ENCODE results near the gene ADAM23.
A peak's percentile ranks its signal among the peaks of the same experiment; 100 is the strongest.

The ADAM23 gene

DNA sequence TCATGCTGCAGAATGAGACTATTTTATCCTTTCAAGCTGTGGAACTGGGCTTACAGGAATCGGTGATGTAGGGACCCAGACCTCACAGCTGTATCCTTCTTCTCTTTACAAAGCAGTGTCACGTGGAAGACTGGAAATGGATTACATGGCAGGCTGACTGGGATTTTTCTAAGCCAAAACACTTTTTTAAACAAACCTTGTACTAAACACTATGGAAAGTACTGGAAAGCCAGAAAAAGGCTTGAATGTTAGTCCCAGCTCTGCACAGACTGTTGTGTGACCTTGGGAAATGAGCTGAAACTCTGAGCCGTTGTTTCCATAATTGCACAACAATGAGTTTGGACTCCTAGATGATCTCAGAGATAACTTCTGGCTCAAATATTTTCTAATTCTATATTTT lies 7.6 kb upstream of the ADAM23 start:
- H3K36me3 ChIP-seq (ENCODE audit: insufficient read depth, low read length), result no peaks in the 10 kb centered on the region
- no peak overlapping the region for H3K4me3 ChIP-seq
- TF ChIP-seq EZH2 (IDR thresholded peaks at IDR 0.05), result no peak
- no peaks in the 10 kb centered on the region for H3K9me3 ChIP-seq (ENCODE audit: low read depth, low read length)
- DNase-seq (ENCODE audit: low read depth, low spot score), result no peak
- no peak overlapping the region for H3K9ac ChIP-seq (ENCODE audit: insufficient read length)
- no peak overlapping the region for H3K27ac ChIP-seq

DNA sequence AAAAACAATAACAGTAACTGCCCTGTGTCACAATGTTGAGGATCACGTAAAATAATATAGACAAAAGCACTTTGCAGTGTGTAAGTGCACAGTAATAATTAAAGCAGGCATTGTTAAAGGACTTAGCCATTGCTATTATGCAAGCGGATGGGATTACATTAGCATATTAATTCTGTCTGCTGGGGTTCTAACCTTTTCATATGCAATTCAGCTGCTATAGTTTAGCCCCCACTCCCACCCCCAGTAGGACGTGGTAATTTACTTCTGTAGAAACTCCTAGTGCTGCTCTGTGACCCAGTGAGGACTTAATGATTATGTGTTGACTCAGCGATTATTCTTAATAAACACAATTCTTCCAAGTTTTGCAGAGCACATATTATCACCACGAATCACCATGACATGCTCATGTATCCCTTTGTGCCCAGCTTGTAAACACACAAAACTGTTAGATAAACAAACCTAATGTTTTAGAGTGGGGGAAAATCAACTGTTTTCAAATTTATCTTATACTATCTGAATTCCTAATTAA lies 5.1 kb upstream of the ADAM23 start:
- H3K4me3 ChIP-seq, result no peak overlapping the region
- no peak for DNase-seq (ENCODE audit: low read depth, low spot score)
- TF ChIP-seq POLR2AphosphoS5 (IDR thresholded peaks at IDR 0.05; ENCODE audit: borderline replicate concordance, low read depth, low read length), result no peak
- TF ChIP-seq FOXP2 (optimal IDR thresholded peaks at IDR 0.05; ENCODE audit: control extremely low read depth, extremely low read length, insufficient read depth), result no peak
- no peak for TF ChIP-seq EZH2 (IDR thresholded peaks at IDR 0.05)
- H3K9me3 ChIP-seq (ENCODE audit: low read depth, low read length), result no peaks in the 10 kb centered on the region
- H3K36me3 ChIP-seq (ENCODE audit: insufficient read depth, low read length), result no peaks in the 10 kb centered on the region
- H3K9ac ChIP-seq (ENCODE audit: insufficient read length), result no peak overlapping the region
- H3K27ac ChIP-seq, result no peak overlapping the region

DNA sequence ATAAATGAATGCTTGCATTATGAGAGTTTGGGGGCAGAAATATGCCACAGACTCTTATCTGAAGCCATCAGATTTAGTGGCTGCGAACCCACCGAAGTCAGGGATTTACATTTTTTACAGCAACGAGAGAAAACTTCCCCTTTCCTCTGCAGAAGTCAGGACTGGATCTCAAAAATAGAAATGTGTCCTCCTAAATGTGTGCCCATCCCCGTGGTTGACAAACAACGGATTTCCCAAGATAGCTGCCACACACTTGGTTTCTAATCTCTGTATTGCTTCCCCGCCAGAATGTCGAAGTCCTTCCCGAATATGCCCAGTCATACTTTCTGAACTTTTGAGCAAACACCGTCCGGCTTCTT lies 879 bp upstream of the ADAM23 start:
- Histone ChIP-seq H3K9ac (ENCODE audit: insufficient read length) (no peak overlapping the region), H3K4me3 (peak overlapping the region; percentile 77), H3K36me3 (ENCODE audit: insufficient read depth, low read length) (no peaks in the 10 kb centered on the region), H3K9me3 (ENCODE audit: low read depth, low read length) (no peaks in the 10 kb centered on the region), H3K27ac (no peak overlapping the region)
- TF ChIP-seq FOXP2 (optimal IDR thresholded peaks at IDR 0.05; ENCODE audit: control extremely low read depth, extremely low read length, insufficient read depth), result no peak
- TF ChIP-seq EZH2 (IDR thresholded peaks at IDR 0.05), result no peak
- TF ChIP-seq POLR2AphosphoS5 (IDR thresholded peaks at IDR 0.05; ENCODE audit: borderline replicate concordance, low read depth, low read length), result no peak
- DNase-seq (ENCODE audit: low read depth, low spot score), result no peak

DNA sequence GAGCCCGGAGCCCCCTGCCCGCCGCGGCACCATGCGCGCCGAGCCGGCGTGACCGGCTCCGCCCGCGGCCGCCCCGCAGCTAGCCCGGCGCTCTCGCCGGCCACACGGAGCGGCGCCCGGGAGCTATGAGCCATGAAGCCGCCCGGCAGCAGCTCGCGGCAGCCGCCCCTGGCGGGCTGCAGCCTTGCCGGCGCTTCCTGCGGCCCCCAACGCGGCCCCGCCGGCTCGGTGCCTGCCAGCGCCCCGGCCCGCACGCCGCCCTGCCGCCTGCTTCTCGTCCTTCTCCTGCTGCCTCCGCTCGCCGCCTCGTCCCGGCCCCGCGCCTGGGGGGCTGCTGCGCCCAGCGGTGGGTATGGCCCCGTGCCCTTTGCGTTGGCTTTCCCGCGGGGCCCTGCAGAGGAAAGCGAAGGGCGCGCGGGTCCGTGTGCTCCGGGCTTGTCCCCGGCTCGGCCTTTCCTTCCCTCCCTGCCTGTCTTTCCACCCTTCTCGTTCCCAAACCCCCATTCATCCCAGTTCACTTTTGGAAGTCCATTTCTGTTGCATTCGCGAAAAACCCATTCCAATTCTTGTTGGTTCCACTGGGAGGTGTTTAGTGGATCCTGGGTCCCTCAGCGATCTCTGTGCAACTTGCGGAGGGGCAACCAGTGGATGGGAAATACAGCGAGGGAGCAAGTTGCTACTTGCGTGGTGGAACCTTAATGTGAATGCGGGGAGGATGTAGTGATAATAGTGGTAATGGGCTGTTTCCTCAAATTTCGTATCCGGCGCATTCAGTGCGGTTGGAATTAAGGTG lies 599 bp downstream of the ADAM23 start:
- Histone ChIP-seq H3K9me3 (ENCODE audit: low read depth, low read length) (no peaks in the 10 kb centered on the region), H3K27ac (no peak overlapping the region), H3K9ac (ENCODE audit: insufficient read length) (no peak overlapping the region), H3K36me3 (ENCODE audit: insufficient read depth, low read length) (no peaks in the 10 kb centered on the region), H3K4me3 (peak overlapping the region; percentile 77)
- no peak for DNase-seq (ENCODE audit: low read depth, low spot score)
- TF ChIP-seq FOXP2 (optimal IDR thresholded peaks at IDR 0.05; ENCODE audit: control extremely low read depth, extremely low read length, insufficient read depth) (no peak), EZH2 (IDR thresholded peaks at IDR 0.05) (no peak), POLR2AphosphoS5 (IDR thresholded peaks at IDR 0.05; ENCODE audit: borderline replicate concordance, low read depth, low read length) (no peak)

DNA sequence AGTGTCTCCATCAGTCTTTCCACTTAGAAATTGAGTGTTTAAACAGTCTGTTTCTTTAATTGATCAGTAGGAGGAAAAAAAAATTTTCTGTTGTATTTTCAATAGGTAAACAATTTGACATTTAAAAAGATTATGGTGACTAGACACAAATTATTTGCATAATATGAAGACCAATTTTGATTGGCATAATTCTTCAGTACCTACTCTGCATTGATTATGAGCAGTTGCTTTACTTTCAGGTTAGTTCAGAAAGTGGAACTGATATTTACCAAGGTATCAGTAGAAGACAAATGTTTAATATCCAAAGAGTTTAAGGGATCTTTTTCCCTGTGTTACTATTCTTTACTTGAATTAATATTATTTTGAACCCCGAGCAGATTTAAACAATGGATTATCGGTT lies 2.6 kb downstream of the ADAM23 start:
- Histone ChIP-seq H3K4me3 (no peak overlapping the region), H3K9me3 (ENCODE audit: low read depth, low read length) (no peaks in the 10 kb centered on the region), H3K9ac (ENCODE audit: insufficient read length) (no peak overlapping the region), H3K27ac (no peak overlapping the region), H3K36me3 (ENCODE audit: insufficient read depth, low read length) (no peaks in the 10 kb centered on the region)
- no peak for TF ChIP-seq POLR2AphosphoS5 (IDR thresholded peaks at IDR 0.05; ENCODE audit: borderline replicate concordance, low read depth, low read length)
- no peak for TF ChIP-seq EZH2 (IDR thresholded peaks at IDR 0.05)
- TF ChIP-seq FOXP2 (optimal IDR thresholded peaks at IDR 0.05; ENCODE audit: control extremely low read depth, extremely low read length, insufficient read depth), result no peak
- DNase-seq (ENCODE audit: low read depth, low spot score), result no peak

DNA sequence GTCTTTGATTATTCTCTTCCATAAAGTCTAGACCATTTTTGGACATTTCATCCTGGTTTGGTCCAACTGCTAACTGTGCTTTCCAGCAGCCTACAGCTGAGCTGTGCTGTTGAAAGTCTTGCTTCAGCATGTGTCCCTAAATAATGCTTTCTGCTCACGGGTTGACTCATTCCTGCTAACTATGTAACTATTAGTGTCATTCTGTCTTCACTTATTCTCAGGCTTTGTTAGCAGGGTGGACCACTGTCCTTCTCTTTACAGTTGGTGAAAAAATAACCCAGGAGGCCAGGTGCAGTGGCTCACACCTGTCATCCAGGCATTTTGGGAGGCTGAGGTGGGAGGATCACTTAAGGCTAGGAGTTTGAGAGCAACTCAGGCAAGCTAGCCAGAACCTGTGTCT lies 8.9 kb downstream of the ADAM23 start:
- Histone ChIP-seq H3K9ac (ENCODE audit: insufficient read length) (no peak overlapping the region), H3K36me3 (ENCODE audit: insufficient read depth, low read length) (no peaks in the 10 kb centered on the region), H3K9me3 (ENCODE audit: low read depth, low read length) (no peaks in the 10 kb centered on the region), H3K4me3 (no peak overlapping the region), H3K27ac (no peak overlapping the region)
- no peak for DNase-seq (ENCODE audit: low read depth, low spot score)
- TF ChIP-seq FOXP2 (optimal IDR thresholded peaks at IDR 0.05; ENCODE audit: control extremely low read depth, extremely low read length, insufficient read depth) (no peak), EZH2 (IDR thresholded peaks at IDR 0.05) (no peak), POLR2AphosphoS5 (IDR thresholded peaks at IDR 0.05; ENCODE audit: borderline replicate concordance, low read depth, low read length) (no peak)

DNA sequence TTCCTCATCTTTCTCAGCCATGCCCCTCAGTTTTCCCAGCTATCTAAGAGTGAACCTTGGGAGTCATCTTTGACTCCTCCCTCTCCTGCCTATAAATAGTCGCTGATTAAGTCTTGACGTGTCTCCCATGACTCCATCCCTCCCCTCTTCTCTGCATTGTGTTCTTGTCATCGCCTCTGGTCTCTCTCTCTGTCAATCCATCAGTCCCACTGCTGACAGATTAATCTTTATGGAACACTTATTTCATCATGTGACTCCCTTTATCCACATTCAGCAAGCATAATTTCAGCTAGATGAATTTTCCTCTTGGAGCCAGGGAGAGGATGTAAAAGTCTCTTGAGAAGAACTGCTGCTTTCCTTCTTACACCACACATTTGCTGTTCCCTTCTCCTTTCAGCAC lies 9.4 kb downstream of the ADAM23 start:
- no peak overlapping the region for H3K9ac ChIP-seq (ENCODE audit: insufficient read length)
- H3K9me3 ChIP-seq (ENCODE audit: low read depth, low read length), result no peaks in the 10 kb centered on the region
- no peak overlapping the region for H3K27ac ChIP-seq
- H3K4me3 ChIP-seq, result no peak overlapping the region
- no peak for DNase-seq (ENCODE audit: low read depth, low spot score)
- TF ChIP-seq FOXP2 (optimal IDR thresholded peaks at IDR 0.05; ENCODE audit: control extremely low read depth, extremely low read length, insufficient read depth), result no peak
- no peak for TF ChIP-seq POLR2AphosphoS5 (IDR thresholded peaks at IDR 0.05; ENCODE audit: borderline replicate concordance, low read depth, low read length)
- no peak for TF ChIP-seq EZH2 (IDR thresholded peaks at IDR 0.05)
- H3K36me3 ChIP-seq (ENCODE audit: insufficient read depth, low read length), result no peaks in the 10 kb centered on the region

DNA sequence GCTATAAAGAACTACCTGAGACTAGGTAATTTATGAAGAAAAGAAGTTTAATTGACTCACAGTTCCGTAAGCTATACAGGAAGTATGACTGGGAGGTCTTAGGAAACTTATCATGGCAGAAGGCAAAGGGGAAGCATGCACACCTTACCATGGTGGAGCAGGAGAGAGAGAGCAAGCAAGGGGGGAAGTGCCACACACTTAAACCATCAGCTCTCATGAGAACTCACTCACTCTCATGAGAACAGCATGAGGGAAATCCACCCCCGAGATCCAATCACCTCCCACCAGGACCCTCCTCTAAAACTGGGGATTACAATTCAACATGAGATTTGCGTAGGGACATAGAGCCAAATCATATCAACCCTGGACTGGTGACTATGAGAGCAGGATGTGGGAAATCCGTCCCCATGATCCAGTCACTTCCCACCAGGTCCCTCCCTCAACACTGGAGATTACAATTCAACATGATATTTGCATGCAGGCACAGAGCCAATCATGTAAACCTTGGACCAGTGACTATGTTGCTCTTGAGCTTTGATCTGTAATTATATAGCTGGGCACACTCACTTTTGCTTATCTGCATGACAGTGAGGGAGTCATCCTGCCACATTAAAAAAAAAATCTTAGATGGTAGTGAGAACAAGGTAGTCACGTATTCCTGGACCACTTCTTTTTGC lies 12.9 kb downstream of the ADAM23 start:
- H3K36me3 ChIP-seq (ENCODE audit: insufficient read depth, low read length), result no peaks in the 10 kb centered on the region

More for the DNA sequence above, 12.9 kb downstream of the ADAM23 start:
- Histone ChIP-seq H3K27ac (no peak overlapping the region), H3K9me3 (ENCODE audit: low read depth, low read length) (no peaks in the 10 kb centered on the region), H3K9ac (ENCODE audit: insufficient read length) (no peak overlapping the region), H3K4me3 (no peak overlapping the region)
- no peak for DNase-seq (ENCODE audit: low read depth, low spot score)
- TF ChIP-seq POLR2AphosphoS5 (IDR thresholded peaks at IDR 0.05; ENCODE audit: borderline replicate concordance, low read depth, low read length) (no peak), FOXP2 (optimal IDR thresholded peaks at IDR 0.05; ENCODE audit: control extremely low read depth, extremely low read length, insufficient read depth) (no peak), EZH2 (IDR thresholded peaks at IDR 0.05) (no peak)

All from SK-N-MC (cell line).